GM23248 (cell line): ENCODE data around the gene SYT1. TPM values are rescaled to one million over a fixed set of nuclear protein-coding genes. Genes with fewer than 3 reads are reported as not detected.

ENCODE experiments used
- DNase-seq: peaks from one replicate; pipeline ENCODE4 v3.0.0-alpha.2; 2015
- H2AFZ ChIP-seq: fragments of 200-600 bp; sonication (generic); 2 replicates; pipeline ENCODE4 v1.6.1; 2016; ENCODE audit warnings: antibody characterized with exemption
- H3F3A ChIP-seq: fragments of 200-600 bp; sonication (generic); 2 replicates; pipeline ENCODE4 v1.6.1; 2016; ENCODE audit warnings: mild to moderate bottlenecking, antibody characterized with exemption, mixed run types; ENCODE audit not compliant: insufficient read depth
- H3K27ac ChIP-seq: fragments of 200-600 bp; sonication (generic); 2 replicates; pipeline ENCODE4 v1.5.1; 2016; ENCODE audit warnings: mild to moderate bottlenecking
- H3K27me3 ChIP-seq: fragments of 200-600 bp; sonication (generic); replicated peaks from 2 replicates; pipeline ENCODE4 v1.6.1; 2016; ENCODE audit warnings: mild to moderate bottlenecking; ENCODE audit not compliant: insufficient read depth
- H3K36me3 ChIP-seq: fragments of 200-600 bp; sonication (generic); 2 replicates; pipeline ENCODE4 v1.6.1; 2016; ENCODE audit warnings: low read depth, mild to moderate bottlenecking
- H3K4me1 ChIP-seq: fragments of 200-600 bp; sonication (generic); 2 replicates; pipeline ENCODE4 v1.6.1; 2016; ENCODE audit warnings: mild to moderate bottlenecking; ENCODE audit not compliant: insufficient read depth
- H3K4me2 ChIP-seq: fragments of 200-600 bp; sonication (generic); one replicate; pipeline ENCODE4 v1.6.1; 2016; ENCODE audit warnings: mild to moderate bottlenecking; ENCODE audit not compliant: unreplicated experiment
- H3K4me3 ChIP-seq: fragments of 200-600 bp; sonication (generic); 2 replicates; pipeline ENCODE4 v1.5.1; 2016; ENCODE audit warnings: mild to moderate bottlenecking
- H3K79me2 ChIP-seq: fragments of 200-600 bp; sonication (generic); 2 replicates; pipeline ENCODE4 v1.6.1; 2016; ENCODE audit warnings: mild to moderate bottlenecking; ENCODE audit not compliant: insufficient read depth
- H3K9ac ChIP-seq: fragments of 200-600 bp; sonication (generic); 2 replicates; pipeline ENCODE4 v1.6.1; 2016; ENCODE audit warnings: mild to moderate bottlenecking
- H3K9me2 ChIP-seq: fragments of 200-600 bp; sonication (generic); 2 replicates; pipeline ENCODE4 v1.6.1; 2016; ENCODE audit warnings: mixed run types, mild to moderate bottlenecking, moderate library complexity; ENCODE audit not compliant: insufficient read depth
- H3K9me3 ChIP-seq: fragments of 200-600 bp; sonication (generic); one replicate; pipeline ENCODE4 v1.6.1; 2017; ENCODE audit warnings: low read depth
- H4K20me1 ChIP-seq: fragments of 200-600 bp; sonication (generic); 2 replicates; pipeline ENCODE4 v1.6.0; 2016; ENCODE audit not compliant: insufficient read depth
- EZH2 ChIP-seq: fragments of 200-600 bp; sonication (generic); IDR thresholded peaks from 2 replicates; pipeline ENCODE4 v1.6.1; 2018; ENCODE audit warnings: antibody characterized with exemption, mild to moderate bottlenecking; ENCODE audit not compliant: insufficient read depth, poor library complexity, severe bottlenecking
- EZH2phosphoT487 ChIP-seq: fragments of 200-600 bp; sonication (generic); IDR thresholded peaks from 2 replicates; pipeline ENCODE4 v1.6.1; 2018; ENCODE audit warnings: antibody characterized with exemption, moderate library complexity, mild to moderate bottlenecking, low read depth; ENCODE audit not compliant: insufficient read depth
- WGBS, 2 experiments: methylation state at CpG; one replicate each; pipeline ENCODE4 v1.1.6; 2015 to 2017; ENCODE audit warnings: low lambda C conversion rate in 2 of 2, low coverage in 1 of 2; ENCODE audit errors: missing lambda C conversion rate in 2 of 2; 5-methylcytosine and 5-hydroxymethylcytosine counted together
- in situ Hi-C: fragments of 300-500 bp; cut with MboI; formaldehyde crosslinking; loops from 2 replicates; pipeline ENCODE4 v1.15.0; 2020
- polyA plus RNA-seq: library from polyadenylated mRNA; unstranded; fragments of >200 nt; fragmentation: Nextera tagmentation; extraction: Ambion mirVana; gene quantifications from 2 replicates; pipeline ENCODE4 v1.2.1, GENCODE V29; 2016
- total RNA-seq: library from RNA; depleted of rRNA; stranded (reverse); fragments of >200 nt; shearing (Covaris generic); gene quantifications from 2 replicates; pipeline ENCODE4 v1.2.3, GENCODE V29; 2014

Gene SYT1
- total and polyA plus RNA-seq, 2 experiments from 2014 or later = 1.7 to 2.4 TPM

GRCh38 chr12:79439175-79439825 lies 574.7 kb downstream of the SYT1 start:
- no peaks in the 10 kb centered on the region for H3K9me2 ChIP-seq
- H4K20me1 ChIP-seq = no peaks in the 10 kb centered on the region
- WGBS, 2 experiments = 70 to 75% methylated on average over 3 of the region's 3 CpGs
- no peaks in the 10 kb centered on the region for H3K79me2 ChIP-seq
- H3K36me3 ChIP-seq = no peaks in the 10 kb centered on the region
- H2AFZ ChIP-seq = no peak overlapping the region
- peaks cover 4% of the 10 kb centered on the region; the same call in 1 of the 2 replicates for H3F3A ChIP-seq
- no peaks in the 10 kb centered on the region for H3K9me3 ChIP-seq
- no peak overlapping the region for H3K4me3 ChIP-seq
- no peak overlapping the region for H3K4me2 ChIP-seq
- H3K27ac ChIP-seq = no peak overlapping the region
- in situ Hi-C loops = no loop called here
- no peaks in the 10 kb centered on the region for H3K27me3 ChIP-seq
- no peak for DNase-seq
- TF ChIP-seq EZH2 = no peak
- TF ChIP-seq EZH2phosphoT487 = no peak
- H3K9ac ChIP-seq = no peak overlapping the region
- H3K4me1 ChIP-seq = peaks cover 7% of the 10 kb centered on the region

DNA sequence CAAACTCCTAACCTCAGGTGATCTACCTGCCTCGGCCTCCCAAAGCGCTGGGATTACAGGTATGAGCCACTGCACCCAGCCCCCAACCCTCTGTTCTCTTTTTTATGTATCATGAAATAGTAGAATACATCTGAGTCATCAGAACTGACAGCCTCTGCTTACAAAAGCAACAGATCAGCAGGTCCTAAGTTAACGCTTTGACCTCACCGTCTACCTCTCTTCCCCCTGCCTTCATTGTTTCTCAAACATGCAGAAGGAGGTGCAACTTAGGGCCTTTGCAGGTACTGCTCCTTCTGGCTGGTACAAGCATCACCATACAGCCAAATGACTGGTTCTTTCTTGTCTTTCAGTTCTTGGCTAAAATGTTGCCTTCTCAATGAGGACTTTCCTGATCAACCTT lies 577.0 kb downstream of the SYT1 start:
- in situ Hi-C loops = no loop called here
- WGBS, 2 experiments = 95 to 98% methylated on average over 4 of the region's 4 CpGs
- H3K36me3 ChIP-seq = no peaks in the 10 kb centered on the region
- H3K9ac ChIP-seq = no peak overlapping the region
- peaks cover 12% of the 10 kb centered on the region for H3K4me1 ChIP-seq
- no peaks in the 10 kb centered on the region for H3K27me3 ChIP-seq
- no peak overlapping the region for H3K27ac ChIP-seq
- H3K79me2 ChIP-seq = no peaks in the 10 kb centered on the region
- no peaks in the 10 kb centered on the region for H3K9me2 ChIP-seq
- no peaks in the 10 kb centered on the region for H3K9me3 ChIP-seq
- no peak overlapping the region for H3K4me3 ChIP-seq
- DNase-seq = no peak
- H3K4me2 ChIP-seq = no peak overlapping the region
- H3F3A ChIP-seq = peaks cover 9% of the 10 kb centered on the region; the same call in 1 of the 2 replicates
- no peaks in the 10 kb centered on the region for H4K20me1 ChIP-seq
- TF ChIP-seq EZH2 (no peak), EZH2phosphoT487 (no peak)
- no peak overlapping the region for H2AFZ ChIP-seq

DNA sequence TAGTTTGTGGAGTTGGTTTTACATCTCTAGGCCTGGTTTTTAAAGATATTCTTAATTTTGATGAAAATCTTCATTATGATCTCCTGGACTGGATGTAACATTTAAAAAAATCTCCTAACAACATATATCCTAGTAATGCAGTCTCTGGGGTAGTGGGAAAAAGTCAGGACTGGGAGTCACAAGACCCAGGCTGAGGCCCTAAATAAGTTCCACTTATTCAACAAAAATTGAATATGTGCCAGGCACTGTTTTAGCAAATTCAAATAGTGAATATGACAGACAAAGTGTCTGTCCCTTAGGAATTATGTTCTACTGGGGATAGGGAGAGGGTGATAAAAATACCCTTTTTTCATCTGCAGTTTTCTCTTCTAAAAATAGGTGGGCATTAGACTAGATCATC lies 577.8 kb downstream of the SYT1 start:
- Histone ChIP-seq H2AFZ (no peak overlapping the region), H3K9me3 (no peaks in the 10 kb centered on the region), H3F3A (peaks cover 9% of the 10 kb centered on the region; the same call in 1 of the 2 replicates), H3K4me2 (no peak overlapping the region), H3K79me2 (no peaks in the 10 kb centered on the region), H3K27ac (no peak overlapping the region), H3K9ac (no peak overlapping the region), H3K9me2 (no peaks in the 10 kb centered on the region), H3K27me3 (no peaks in the 10 kb centered on the region), H3K4me3 (no peak overlapping the region), H3K4me1 (peaks cover 12% of the 10 kb centered on the region), H4K20me1 (no peaks in the 10 kb centered on the region), H3K36me3 (no peaks in the 10 kb centered on the region)
- no peak for DNase-seq
- TF ChIP-seq EZH2 (no peak), EZH2phosphoT487 (no peak)
- in situ Hi-C loops = no loop called here

DNA sequence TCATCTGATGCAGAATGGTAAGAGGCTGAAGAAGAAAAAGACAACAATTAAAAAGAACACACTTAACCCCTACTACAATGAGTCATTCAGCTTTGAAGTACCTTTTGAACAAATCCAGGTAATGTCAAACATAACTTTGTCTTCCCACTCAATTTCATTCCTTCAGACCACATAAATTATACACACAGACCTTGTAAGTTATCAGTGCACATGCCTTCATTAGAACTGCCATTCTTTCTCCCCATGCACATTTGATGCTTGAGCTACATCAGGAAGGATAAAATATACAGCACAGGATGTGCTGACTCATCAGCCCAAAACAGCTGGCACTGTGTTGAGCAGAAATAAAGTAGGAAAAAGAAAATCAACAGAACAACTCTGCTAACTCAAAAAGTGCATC lies 579.5 kb downstream of the SYT1 start:
- Histone ChIP-seq H4K20me1 (no peaks in the 10 kb centered on the region), H3K4me3 (no peak overlapping the region), H2AFZ (0 out of 2 replicates have a peak overlapping the region, but pooled peaks have one; percentile 3), H3K27ac (no peak overlapping the region), H3K9ac (no peak overlapping the region), H3K36me3 (no peaks in the 10 kb centered on the region), H3F3A (peaks cover 9% of the 10 kb centered on the region; the same call in 1 of the 2 replicates), H3K79me2 (no peaks in the 10 kb centered on the region), H3K9me3 (no peaks in the 10 kb centered on the region), H3K27me3 (no peaks in the 10 kb centered on the region), H3K4me1 (peaks cover 12% of the 10 kb centered on the region), H3K9me2 (no peaks in the 10 kb centered on the region), H3K4me2 (peak overlapping the region; percentile 3)
- DNase-seq = peak; percentile 53
- in situ Hi-C loops = no loop called here
- TF ChIP-seq EZH2phosphoT487 (no peak), EZH2 (no peak)

GRCh38 chr12:79448816-79449215 lies 584.2 kb downstream of the SYT1 start:
- in situ Hi-C loops = no loop called here
- DNase-seq = no peak
- Histone ChIP-seq H3K4me1 (peaks cover 29% of the 10 kb centered on the region), H2AFZ (no peak overlapping the region), H4K20me1 (no peaks in the 10 kb centered on the region), H3K9me3 (no peaks in the 10 kb centered on the region), H3K27me3 (no peaks in the 10 kb centered on the region), H3K36me3 (no peaks in the 10 kb centered on the region), H3K9me2 (no peaks in the 10 kb centered on the region), H3F3A (peaks cover 32% of the 10 kb centered on the region; the same call in 1 of the 2 replicates), H3K4me3 (no peak overlapping the region), H3K9ac (no peak overlapping the region), H3K4me2 (no peak overlapping the region), H3K79me2 (no peaks in the 10 kb centered on the region), H3K27ac (no peak overlapping the region)
- 97 to 99% methylated on average over 11 of the region's 11 CpGs for WGBS, 2 experiments
- TF ChIP-seq EZH2phosphoT487 = no peak
- no peak for TF ChIP-seq EZH2
